ENCODE measurements around the gene C3orf80.

- TF ChIP-seq CTCF (conservative IDR thresholded peaks at IDR 0.05 in 1 of 2, IDR thresholded peaks at IDR 0.05 in 1 of 2; ENCODE audit: low read depth in 1 of 2, low read length in 2 of 2) (no peak), EZH2 (IDR thresholded peaks at IDR 0.05; ENCODE audit: low read length, missing control alignments) (no peak)
These were observed 30.1 kb upstream of the C3orf80 start for GRCh38 chr3:160195106-160195505.

Data from fibroblast of lung (primary cell).